ENCODE measurements around the gene PTPRM.

Gene PTPRM

GRCh38 chr18:7601936-7602335, 34.8 kb downstream of the PTPRM start:
- Histone ChIP-seq H3K27me3 (ENCODE audit: control insufficient read depth, insufficient read depth, low read length) (no peaks in the 10 kb centered on the region), H3K4me2 (ENCODE audit: low read length) (no peak overlapping the region), H3K4me1 (ENCODE audit: control insufficient read depth, insufficient read depth, low read length) (peaks cover 19% of the 10 kb centered on the region), H3K36me3 (ENCODE audit: insufficient read depth, low read length) (no peaks in the 10 kb centered on the region), H3K4me3 (ENCODE audit: low read length) (no peak overlapping the region), H3K9me3 (replicated peaks; ENCODE audit: low read length) (no peaks in the 10 kb centered on the region), H3K9ac (ENCODE audit: low read depth, low read length) (no peak overlapping the region)

DNA sequence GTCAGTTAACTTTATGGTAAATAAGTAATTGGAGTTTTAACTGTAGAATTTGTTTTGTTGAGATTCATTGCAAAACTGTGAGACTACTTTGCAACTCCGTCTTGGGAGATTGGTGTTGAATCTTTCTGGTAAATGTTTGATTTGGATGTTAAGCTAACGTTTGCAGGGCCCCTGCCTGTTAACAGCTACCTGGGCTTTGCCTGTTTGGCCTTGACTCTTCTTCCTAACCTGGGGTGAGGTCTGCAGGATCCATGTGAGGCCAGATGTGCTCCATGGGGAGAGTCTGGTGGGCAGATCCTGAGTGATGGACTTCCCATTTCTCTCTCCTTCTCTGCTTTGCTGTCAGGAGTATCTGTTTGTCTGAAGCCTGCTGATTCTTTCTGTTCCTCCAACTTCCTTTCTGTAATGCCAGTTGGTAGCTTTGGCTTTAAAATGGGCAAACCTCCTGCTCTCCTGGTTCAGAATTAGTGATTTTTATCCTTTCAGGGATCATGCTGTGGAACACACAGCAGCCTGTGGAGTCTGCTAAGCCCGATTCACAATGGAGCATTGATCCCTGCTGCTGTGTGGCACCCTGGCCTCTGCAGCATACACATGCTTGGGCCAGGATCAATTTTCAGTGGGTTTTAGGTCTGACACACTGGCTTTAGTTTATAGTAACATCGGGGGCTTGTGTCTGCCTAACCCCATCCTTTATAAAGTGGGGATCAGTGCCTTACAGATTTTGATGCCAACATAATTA, 36.3 kb downstream of the PTPRM start:
- peaks cover 26% of the 10 kb centered on the region for H3K4me1 ChIP-seq (ENCODE audit: control insufficient read depth, insufficient read depth, low read length)
- no peak overlapping the region for H3K4me2 ChIP-seq (ENCODE audit: low read length)
- no peaks in the 10 kb centered on the region for H3K9me3 ChIP-seq (replicated peaks; ENCODE audit: low read length)
- H3K36me3 ChIP-seq (ENCODE audit: insufficient read depth, low read length): no peaks in the 10 kb centered on the region
- H3K4me3 ChIP-seq (ENCODE audit: low read length): no peak overlapping the region
- H3K9ac ChIP-seq (ENCODE audit: low read depth, low read length): no peak overlapping the region
- H3K27me3 ChIP-seq (ENCODE audit: control insufficient read depth, insufficient read depth, low read length): no peaks in the 10 kb centered on the region

DNA sequence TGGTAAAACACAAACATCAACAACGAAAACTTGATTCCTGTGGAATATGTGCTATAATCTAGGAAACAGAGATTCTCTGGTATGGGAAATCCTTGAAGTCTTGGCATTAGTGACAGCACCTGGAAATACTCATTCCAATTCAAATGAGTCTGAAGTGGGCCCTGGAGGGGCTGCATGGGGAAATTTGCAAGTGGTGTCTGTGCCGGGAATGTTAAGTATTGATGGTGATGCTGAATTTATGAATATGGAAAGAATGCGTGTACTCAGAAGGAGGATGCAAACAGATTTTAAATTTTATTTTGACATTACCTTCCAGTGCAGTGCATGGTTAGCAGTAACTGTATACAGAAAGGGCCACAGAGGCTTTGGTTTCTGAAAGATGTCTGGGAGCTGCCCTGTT, 37.2 kb downstream of the PTPRM start:
- no peak overlapping the region for H3K9ac ChIP-seq (ENCODE audit: low read depth, low read length)
- no peak overlapping the region for H3K4me2 ChIP-seq (ENCODE audit: low read length)
- H3K4me1 ChIP-seq (ENCODE audit: control insufficient read depth, insufficient read depth, low read length): peaks cover 30% of the 10 kb centered on the region
- no peaks in the 10 kb centered on the region for H3K9me3 ChIP-seq (replicated peaks; ENCODE audit: low read length)
- H3K4me3 ChIP-seq (ENCODE audit: low read length): no peak overlapping the region
- H3K36me3 ChIP-seq (ENCODE audit: insufficient read depth, low read length): no peaks in the 10 kb centered on the region
- no peaks in the 10 kb centered on the region for H3K27me3 ChIP-seq (ENCODE audit: control insufficient read depth, insufficient read depth, low read length)

DNA sequence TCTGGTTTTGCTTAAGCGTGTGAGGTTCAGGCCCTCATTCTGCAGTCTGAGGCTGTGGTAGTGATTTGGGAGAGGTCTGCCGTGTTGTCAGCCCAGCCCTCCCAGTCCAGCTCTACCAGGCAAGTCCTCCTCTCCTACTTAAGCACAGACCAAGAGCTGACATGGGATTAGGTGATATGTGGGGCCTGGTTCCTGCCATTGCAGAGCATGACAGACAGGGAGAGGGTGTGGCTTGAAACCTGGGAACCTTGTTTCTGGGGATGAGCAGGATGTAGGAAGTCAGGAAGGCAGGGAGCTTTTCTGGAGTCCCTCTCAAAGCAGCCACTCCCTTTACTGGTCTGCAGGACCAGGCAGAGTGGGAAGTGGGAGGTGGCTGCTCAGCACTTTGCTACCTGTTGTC, 38.6 kb downstream of the PTPRM start:
- Histone ChIP-seq H3K4me2 (ENCODE audit: low read length) (no peak overlapping the region), H3K9me3 (replicated peaks; ENCODE audit: low read length) (no peaks in the 10 kb centered on the region), H3K4me1 (ENCODE audit: control insufficient read depth, insufficient read depth, low read length) (peaks cover 33% of the 10 kb centered on the region), H3K9ac (ENCODE audit: low read depth, low read length) (no peak overlapping the region), H3K4me3 (ENCODE audit: low read length) (no peak overlapping the region), H3K27me3 (ENCODE audit: control insufficient read depth, insufficient read depth, low read length) (no peaks in the 10 kb centered on the region), H3K36me3 (ENCODE audit: insufficient read depth, low read length) (no peaks in the 10 kb centered on the region)

GRCh38 chr18:7607540-7608173, 40.5 kb downstream of the PTPRM start:
- H3K27me3 ChIP-seq (ENCODE audit: control insufficient read depth, insufficient read depth, low read length): no peaks in the 10 kb centered on the region
- no peaks in the 10 kb centered on the region for H3K36me3 ChIP-seq (ENCODE audit: insufficient read depth, low read length)
- H3K4me2 ChIP-seq (ENCODE audit: low read length): peak overlapping the region; percentile 34
- no peaks in the 10 kb centered on the region for H3K9me3 ChIP-seq (replicated peaks; ENCODE audit: low read length)
- peak overlapping the region; percentile 7 for H3K9ac ChIP-seq (ENCODE audit: low read depth, low read length)
- H3K4me1 ChIP-seq (ENCODE audit: control insufficient read depth, insufficient read depth, low read length): peaks cover 24% of the 10 kb centered on the region
- H3K4me3 ChIP-seq (ENCODE audit: low read length): no peak overlapping the region

DNA sequence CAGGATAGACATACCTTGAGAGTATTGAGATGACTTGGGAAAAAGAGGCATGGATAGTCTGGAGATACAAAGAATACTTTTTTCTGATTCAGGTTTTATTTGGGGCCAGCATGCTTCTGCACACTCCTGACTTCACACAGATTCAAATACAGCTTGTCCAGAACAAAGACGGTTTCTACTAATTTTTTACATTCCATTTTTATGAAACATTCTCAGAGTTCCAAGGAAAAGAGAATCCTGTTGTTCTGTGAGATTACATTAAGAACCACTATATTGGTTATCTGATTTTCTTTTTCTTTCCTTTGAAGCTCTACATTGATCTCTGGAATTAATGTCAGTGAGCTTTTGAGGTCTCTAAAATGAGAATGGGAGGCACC, 41.0 kb downstream of the PTPRM start:
- Histone ChIP-seq H3K4me2 (ENCODE audit: low read length) (peak overlapping the region; percentile 34), H3K4me1 (ENCODE audit: control insufficient read depth, insufficient read depth, low read length) (peaks cover 24% of the 10 kb centered on the region), H3K9ac (ENCODE audit: low read depth, low read length) (peak overlapping the region; percentile 27), H3K27me3 (ENCODE audit: control insufficient read depth, insufficient read depth, low read length) (no peaks in the 10 kb centered on the region), H3K4me3 (ENCODE audit: low read length) (no peak overlapping the region), H3K36me3 (ENCODE audit: insufficient read depth, low read length) (no peaks in the 10 kb centered on the region), H3K9me3 (replicated peaks; ENCODE audit: low read length) (no peaks in the 10 kb centered on the region)

- Histone ChIP-seq H3K27me3 (ENCODE audit: control insufficient read depth, insufficient read depth, low read length) (no peaks in the 10 kb centered on the region), H3K4me2 (ENCODE audit: low read length) (peak overlapping the region; percentile 44), H3K4me3 (ENCODE audit: low read length) (no peak overlapping the region), H3K9me3 (replicated peaks; ENCODE audit: low read length) (no peaks in the 10 kb centered on the region), H3K4me1 (ENCODE audit: control insufficient read depth, insufficient read depth, low read length) (peaks cover 24% of the 10 kb centered on the region), H3K36me3 (ENCODE audit: insufficient read depth, low read length) (no peaks in the 10 kb centered on the region), H3K9ac (ENCODE audit: low read depth, low read length) (peak overlapping the region; percentile 27)
These were observed 41.7 kb downstream of the PTPRM start for GRCh38 chr18:7608781-7609201.

DNA sequence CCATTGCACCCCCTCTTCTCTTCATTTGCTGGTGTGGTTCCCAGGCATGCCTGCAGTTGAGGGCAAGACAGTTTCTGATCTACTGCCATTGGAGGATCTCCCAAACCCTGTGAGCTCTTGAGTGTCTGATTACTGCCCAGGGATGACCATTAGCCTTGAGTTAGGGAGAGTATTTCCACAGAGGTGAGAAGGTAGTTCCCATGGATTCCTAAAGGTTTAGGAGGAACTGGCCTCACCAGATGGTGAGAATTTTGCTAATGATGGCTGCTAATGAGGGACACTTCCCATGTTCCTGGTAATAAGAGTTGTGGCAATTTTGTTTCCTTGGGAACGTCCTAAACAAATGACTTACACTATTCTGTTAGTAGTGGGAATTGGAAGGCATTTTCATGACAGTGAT, 42.5 kb downstream of the PTPRM start:
- H3K4me2 ChIP-seq (ENCODE audit: low read length): no peak overlapping the region
- peaks cover 24% of the 10 kb centered on the region for H3K4me1 ChIP-seq (ENCODE audit: control insufficient read depth, insufficient read depth, low read length)

GRCh38 chr18:7614042-7614441, 46.9 kb downstream of the PTPRM start:
- H3K4me2 ChIP-seq (ENCODE audit: low read length): no peak overlapping the region
- H3K4me3 ChIP-seq (ENCODE audit: low read length): no peak overlapping the region
- no peaks in the 10 kb centered on the region for H3K9me3 ChIP-seq (replicated peaks; ENCODE audit: low read length)
- H3K9ac ChIP-seq (ENCODE audit: low read depth, low read length): no peak overlapping the region
- H3K27me3 ChIP-seq (ENCODE audit: control insufficient read depth, insufficient read depth, low read length): no peaks in the 10 kb centered on the region
- H3K4me1 ChIP-seq (ENCODE audit: control insufficient read depth, insufficient read depth, low read length): peaks cover 7% of the 10 kb centered on the region
- no peaks in the 10 kb centered on the region for H3K36me3 ChIP-seq (ENCODE audit: insufficient read depth, low read length)

More for the DNA sequence above, 42.5 kb downstream of the PTPRM start:
- H3K4me3 ChIP-seq (ENCODE audit: low read length): no peak overlapping the region
- no peaks in the 10 kb centered on the region for H3K36me3 ChIP-seq (ENCODE audit: insufficient read depth, low read length)
- no peaks in the 10 kb centered on the region for H3K9me3 ChIP-seq (replicated peaks; ENCODE audit: low read length)
- no peak overlapping the region for H3K9ac ChIP-seq (ENCODE audit: low read depth, low read length)
- no peaks in the 10 kb centered on the region for H3K27me3 ChIP-seq (ENCODE audit: control insufficient read depth, insufficient read depth, low read length)

GRCh38 chr18:7615840-7616239, 48.7 kb downstream of the PTPRM start:
- H3K9me3 ChIP-seq (replicated peaks; ENCODE audit: low read length): no peaks in the 10 kb centered on the region

DNA sequence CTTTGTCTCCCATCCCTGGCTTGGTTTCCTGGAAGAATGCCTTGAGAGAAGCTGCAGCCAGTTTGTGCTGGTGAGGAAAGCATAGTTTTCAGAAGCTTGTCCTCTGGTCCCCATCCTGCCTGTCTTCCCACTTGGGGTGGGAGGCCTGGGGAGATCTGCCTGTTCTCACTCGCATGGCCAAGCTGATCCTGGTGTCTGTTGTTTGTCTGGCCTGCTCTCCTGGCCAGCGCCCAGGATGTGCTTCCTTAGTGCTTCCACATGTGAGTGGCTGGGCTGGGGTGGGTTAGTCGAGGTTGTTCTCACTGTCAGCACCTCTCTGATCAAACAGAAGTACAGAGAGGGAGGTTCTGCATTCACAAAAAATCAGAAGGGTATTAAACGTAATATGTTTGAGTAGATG, 49.5 kb downstream of the PTPRM start:
- no peaks in the 10 kb centered on the region for H3K9me3 ChIP-seq (replicated peaks; ENCODE audit: low read length)
- no peaks in the 10 kb centered on the region for H3K4me1 ChIP-seq (ENCODE audit: control insufficient read depth, insufficient read depth, low read length)
- H3K27me3 ChIP-seq (ENCODE audit: control insufficient read depth, insufficient read depth, low read length): no peaks in the 10 kb centered on the region
- no peak overlapping the region for H3K9ac ChIP-seq (ENCODE audit: low read depth, low read length)
- no peaks in the 10 kb centered on the region for H3K36me3 ChIP-seq (ENCODE audit: insufficient read depth, low read length)
- H3K4me2 ChIP-seq (ENCODE audit: low read length): no peak overlapping the region
- H3K4me3 ChIP-seq (ENCODE audit: low read length): no peak overlapping the region

More at GRCh38 chr18:7615840-7616239, 48.7 kb downstream of the PTPRM start:
- Histone ChIP-seq H3K9ac (ENCODE audit: low read depth, low read length) (no peak overlapping the region), H3K4me2 (ENCODE audit: low read length) (no peak overlapping the region), H3K4me1 (ENCODE audit: control insufficient read depth, insufficient read depth, low read length) (no peaks in the 10 kb centered on the region), H3K27me3 (ENCODE audit: control insufficient read depth, insufficient read depth, low read length) (no peaks in the 10 kb centered on the region), H3K36me3 (ENCODE audit: insufficient read depth, low read length) (no peaks in the 10 kb centered on the region), H3K4me3 (ENCODE audit: low read length) (no peak overlapping the region)

All from skeletal muscle satellite cell (primary cell).